BLaER1 (cell line): ENCODE results near the gene CREB3.

Source experiments
- H3K27ac ChIP-seq: shearing (Covaris generic); formaldehyde crosslinking; 2 replicates; pipeline ENCODE4 v1.8.1; 2022
- H3K27me3 ChIP-seq: shearing (Covaris generic); formaldehyde crosslinking; 2 replicates; pipeline ENCODE4 v1.8.1; 2022
- H3K36me3 ChIP-seq: shearing (Covaris generic); formaldehyde crosslinking; 2 replicates; pipeline ENCODE4 v1.8.1; 2022
- H3K4me1 ChIP-seq: shearing (Covaris generic); formaldehyde crosslinking; 2 replicates; pipeline ENCODE4 v1.8.1; 2022
- H3K4me2 ChIP-seq: shearing (Covaris generic); formaldehyde crosslinking; 2 replicates; pipeline ENCODE4 v1.8.1; 2022
- H3K4me3 ChIP-seq: shearing (Covaris generic); formaldehyde crosslinking; 2 replicates; pipeline ENCODE4 v1.8.1; 2022
- H3K9ac ChIP-seq: shearing (Covaris generic); formaldehyde crosslinking; 2 replicates; pipeline ENCODE4 v1.8.1; 2022
- H3K9me3 ChIP-seq: shearing (Covaris generic); formaldehyde crosslinking; 2 replicates; pipeline ENCODE4 v1.8.1; 2022
- H4K20me1 ChIP-seq: shearing (Covaris generic); formaldehyde crosslinking; 2 replicates; pipeline ENCODE4 v1.8.1; 2022
- Cebpa-rat ChIP-seq: shearing (Covaris generic); IDR thresholded peaks from 2 replicates; pipeline ENCODE4 v1.8.1; 2022

The CREB3 gene

DNA sequence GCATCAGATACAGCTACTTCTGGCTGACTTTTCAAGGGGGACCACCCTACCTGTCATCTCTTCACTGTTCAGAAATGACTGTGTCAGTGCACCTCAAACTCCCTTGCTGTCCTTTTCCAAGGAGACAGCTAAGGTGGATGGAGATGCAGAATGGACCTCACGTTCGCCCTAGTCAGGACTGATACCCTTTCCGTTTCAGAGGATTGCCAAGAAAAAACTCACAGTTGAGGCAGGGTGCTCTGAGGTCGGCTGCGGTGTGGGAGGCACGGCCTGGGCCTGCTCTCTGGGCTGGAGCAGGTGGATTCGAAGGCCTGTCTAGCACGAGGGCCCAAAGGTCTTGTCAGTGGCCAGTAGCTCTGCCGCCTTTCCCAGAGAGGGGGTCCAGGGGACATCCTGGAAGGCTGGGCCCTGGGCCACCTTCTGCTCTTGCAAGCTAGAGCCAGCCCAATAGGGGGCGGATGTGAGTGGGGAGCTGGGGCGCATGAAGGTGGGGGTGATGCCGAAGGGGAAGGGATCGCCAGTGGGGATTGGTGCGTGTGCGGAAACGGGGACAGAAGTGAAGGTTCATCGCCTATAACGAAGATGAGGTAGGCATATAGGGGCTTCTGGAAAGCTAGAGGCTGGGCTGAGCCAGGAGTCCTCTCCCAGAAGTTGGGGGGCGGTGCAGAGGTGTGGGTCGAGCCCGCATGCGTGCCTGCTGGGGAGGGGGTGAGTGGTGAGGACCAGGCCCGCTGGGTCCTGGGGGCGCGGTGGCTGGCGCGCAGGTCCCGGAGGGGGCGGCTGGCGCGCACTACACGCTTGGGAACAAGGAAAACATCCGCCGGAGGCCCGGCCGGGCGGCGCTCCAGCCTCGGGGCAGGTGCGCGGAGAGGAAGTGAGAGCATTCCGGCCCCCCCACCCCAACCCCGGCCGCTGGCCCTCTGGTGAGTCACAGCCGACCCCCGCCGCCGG is 24.1 kb downstream of the CREB3 start:
- TF ChIP-seq Cebpa-rat, result no peak
- peak overlapping the region; percentile 87 for H3K27ac ChIP-seq
- peaks cover 31% of the 10 kb centered on the region for H3K36me3 ChIP-seq
- H3K4me3 ChIP-seq, result peak overlapping the region; percentile 69
- H3K9me3 ChIP-seq, result no peaks in the 10 kb centered on the region
- H3K9ac ChIP-seq, result peak overlapping the region; percentile 78
- H4K20me1 ChIP-seq, result no peaks in the 10 kb centered on the region
- H3K4me2 ChIP-seq, result peak overlapping the region; percentile 92
- peaks cover 67% of the 10 kb centered on the region for H3K4me1 ChIP-seq
- no peaks in the 10 kb centered on the region for H3K27me3 ChIP-seq

DNA sequence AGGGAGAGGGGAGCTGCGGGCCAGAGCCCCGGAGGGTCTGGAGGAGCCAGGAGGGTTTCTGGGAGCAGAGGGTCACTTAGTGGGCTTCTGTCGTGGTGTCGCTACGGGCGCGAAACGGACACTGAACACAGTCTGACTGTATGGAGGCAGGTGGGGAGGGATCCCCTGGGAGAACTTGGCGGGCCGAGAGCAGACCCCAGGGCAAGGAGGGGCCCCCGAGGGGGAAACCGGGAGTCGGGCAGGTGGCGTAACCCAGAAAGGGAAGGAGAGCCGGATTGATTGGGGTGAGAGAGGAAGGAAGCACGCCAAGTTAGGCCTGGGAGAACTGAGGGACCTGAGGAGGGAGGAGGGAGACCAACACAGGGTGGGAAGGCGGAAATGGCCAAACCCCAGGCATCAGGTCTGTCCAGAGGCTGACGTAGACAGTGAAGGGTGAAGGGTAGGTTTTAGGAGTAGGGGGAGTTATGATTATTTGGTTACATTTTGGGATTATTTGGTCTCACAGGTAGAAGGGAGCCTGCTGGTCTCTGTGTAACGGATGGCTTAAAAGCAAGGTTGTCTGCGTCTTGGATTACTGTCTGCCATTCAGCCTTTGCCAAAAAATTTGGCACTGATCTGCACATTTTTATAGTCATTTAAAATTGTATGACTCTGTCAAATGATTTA is 24.9 kb downstream of the CREB3 start:
- no peak for TF ChIP-seq Cebpa-rat
- H3K36me3 ChIP-seq, result peaks cover 22% of the 10 kb centered on the region
- no peaks in the 10 kb centered on the region for H3K9me3 ChIP-seq
- H3K4me3 ChIP-seq, result peak overlapping the region; percentile 69
- H3K4me2 ChIP-seq, result peak overlapping the region; percentile 92
- H3K9ac ChIP-seq, result peak overlapping the region; percentile 78
- H3K27me3 ChIP-seq, result no peaks in the 10 kb centered on the region
- peaks cover 71% of the 10 kb centered on the region for H3K4me1 ChIP-seq
- H3K27ac ChIP-seq, result peak overlapping the region; percentile 87
- no peaks in the 10 kb centered on the region for H4K20me1 ChIP-seq

DNA sequence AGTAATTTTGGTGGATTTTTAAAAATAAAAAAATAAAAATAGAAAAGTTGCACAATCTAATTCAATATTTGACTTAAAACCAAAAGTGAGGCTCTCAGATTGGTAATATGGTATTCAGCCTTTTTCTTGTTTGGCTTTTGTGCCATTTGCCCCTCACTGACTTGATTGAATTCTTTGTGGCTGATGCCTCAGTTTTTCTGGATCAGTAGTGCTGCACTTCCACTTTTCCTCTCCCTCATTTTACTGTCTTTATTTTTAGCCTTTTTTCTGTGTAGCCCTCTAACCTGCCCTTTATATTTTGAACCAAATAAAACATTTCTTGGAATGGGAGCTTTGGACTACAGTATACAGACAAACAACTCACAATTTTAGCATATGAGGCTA is 25.4 kb downstream of the CREB3 start:
- H3K27ac ChIP-seq, result peak overlapping the region; percentile 87
- 0 out of 2 replicates have a peak overlapping the region, but pooled peaks have one; percentile 69 for H3K4me3 ChIP-seq
- H3K9me3 ChIP-seq, result no peaks in the 10 kb centered on the region
- no peak overlapping the region for H3K9ac ChIP-seq
- H3K4me2 ChIP-seq, result peak overlapping the region; percentile 92
- TF ChIP-seq Cebpa-rat, result no peak; the same call in 1 of the 2 replicates
- no peaks in the 10 kb centered on the region for H4K20me1 ChIP-seq
- H3K4me1 ChIP-seq, result peaks cover 71% of the 10 kb centered on the region
- peaks cover 17% of the 10 kb centered on the region for H3K36me3 ChIP-seq
- no peaks in the 10 kb centered on the region for H3K27me3 ChIP-seq

DNA sequence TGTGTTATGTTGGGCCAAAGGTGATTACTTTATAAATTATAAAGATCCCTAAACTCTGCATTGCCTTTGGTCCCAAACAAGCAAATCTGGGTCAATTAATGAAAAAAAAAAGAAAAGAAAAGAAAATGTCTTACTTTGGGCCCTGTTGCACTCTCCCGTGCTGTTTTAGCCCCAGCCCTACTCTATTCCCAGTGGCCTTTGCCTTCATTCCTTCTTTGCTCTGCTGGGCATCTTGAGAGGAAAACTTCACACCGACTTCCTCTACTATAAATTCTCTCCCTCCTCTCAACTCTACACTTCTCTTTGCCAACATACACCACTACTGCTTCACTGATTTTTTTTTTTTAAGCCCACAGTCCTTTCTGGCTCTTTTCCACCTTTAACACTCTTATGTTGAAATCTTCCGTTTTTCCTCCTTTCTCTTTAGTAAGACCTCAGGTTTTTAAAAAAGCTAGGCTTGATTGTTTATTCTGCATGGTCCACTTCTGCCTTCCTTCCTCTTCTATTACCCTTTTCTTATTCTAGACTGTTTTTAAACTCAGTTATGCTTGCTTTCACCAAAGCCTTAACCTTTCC is 26.1 kb downstream of the CREB3 start:
- TF ChIP-seq Cebpa-rat, result no peak
- Histone ChIP-seq H3K4me2 (peak overlapping the region; percentile 92), H3K4me1 (peaks cover 71% of the 10 kb centered on the region), H3K27ac (peak overlapping the region; percentile 87; the same call in 1 of the 2 replicates), H3K4me3 (no peak overlapping the region), H3K27me3 (no peaks in the 10 kb centered on the region), H3K9me3 (no peaks in the 10 kb centered on the region), H3K36me3 (peaks cover 10% of the 10 kb centered on the region; the same call in 1 of the 2 replicates), H4K20me1 (no peaks in the 10 kb centered on the region), H3K9ac (no peak overlapping the region)

DNA sequence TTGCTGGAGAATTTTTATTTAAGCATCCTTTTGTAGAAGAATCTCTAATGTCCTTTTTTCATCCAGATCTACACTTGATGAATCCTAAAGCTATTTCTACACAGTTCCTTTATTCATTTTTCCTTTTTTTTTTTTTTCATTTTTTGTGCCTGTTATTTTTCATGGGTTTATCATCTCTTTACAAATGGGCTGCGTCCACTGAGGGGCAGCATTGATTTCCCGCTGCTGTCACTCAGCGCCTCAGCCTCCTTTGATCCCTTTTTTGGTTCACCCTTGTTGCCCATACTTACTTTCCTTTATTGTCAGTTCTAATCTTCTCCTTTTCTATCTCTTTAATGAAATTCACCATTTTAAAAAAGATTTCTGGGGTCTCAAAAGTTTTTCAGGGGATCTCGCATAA is 27.3 kb downstream of the CREB3 start:
- H3K4me2 ChIP-seq, result peak overlapping the region; percentile 68; the same call in 1 of the 2 replicates
- no peak overlapping the region for H3K9ac ChIP-seq
- H3K4me3 ChIP-seq, result no peak overlapping the region
- no peaks in the 10 kb centered on the region for H3K9me3 ChIP-seq
- H3K36me3 ChIP-seq, result no peaks in the 10 kb centered on the region
- peaks cover 71% of the 10 kb centered on the region for H3K4me1 ChIP-seq
- H3K27ac ChIP-seq, result no peak overlapping the region
- no peaks in the 10 kb centered on the region for H4K20me1 ChIP-seq
- no peak for TF ChIP-seq Cebpa-rat
- no peaks in the 10 kb centered on the region for H3K27me3 ChIP-seq

DNA sequence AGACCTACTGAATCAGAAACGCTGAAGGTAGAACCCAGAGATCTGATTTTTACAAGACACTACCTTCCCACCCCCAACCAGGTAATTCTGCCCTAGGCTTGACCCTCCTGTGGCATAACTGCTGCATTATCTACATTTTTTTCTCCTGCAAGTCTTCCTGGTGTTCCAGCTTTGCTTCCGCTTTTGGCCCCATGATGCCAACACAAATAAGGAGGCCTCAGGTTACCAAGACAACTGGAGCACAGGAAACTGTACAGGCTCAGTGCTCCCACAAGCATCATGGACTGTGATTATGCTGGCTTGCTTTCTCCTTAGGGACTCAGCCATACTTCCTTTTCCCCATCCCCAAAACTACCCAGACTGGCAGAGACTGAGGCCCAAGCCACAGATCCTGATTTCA is 28.2 kb downstream of the CREB3 start:
- peaks cover 3% of the 10 kb centered on the region; the same call in 1 of the 2 replicates for H3K9me3 ChIP-seq
- peak overlapping the region; percentile 68 for H3K4me2 ChIP-seq
- no peak for TF ChIP-seq Cebpa-rat
- H4K20me1 ChIP-seq, result no peaks in the 10 kb centered on the region
- H3K36me3 ChIP-seq, result no peaks in the 10 kb centered on the region
- H3K27ac ChIP-seq, result no peak overlapping the region
- H3K4me1 ChIP-seq, result peaks cover 64% of the 10 kb centered on the region
- H3K4me3 ChIP-seq, result no peak overlapping the region
- no peak overlapping the region for H3K9ac ChIP-seq
- no peaks in the 10 kb centered on the region for H3K27me3 ChIP-seq

DNA sequence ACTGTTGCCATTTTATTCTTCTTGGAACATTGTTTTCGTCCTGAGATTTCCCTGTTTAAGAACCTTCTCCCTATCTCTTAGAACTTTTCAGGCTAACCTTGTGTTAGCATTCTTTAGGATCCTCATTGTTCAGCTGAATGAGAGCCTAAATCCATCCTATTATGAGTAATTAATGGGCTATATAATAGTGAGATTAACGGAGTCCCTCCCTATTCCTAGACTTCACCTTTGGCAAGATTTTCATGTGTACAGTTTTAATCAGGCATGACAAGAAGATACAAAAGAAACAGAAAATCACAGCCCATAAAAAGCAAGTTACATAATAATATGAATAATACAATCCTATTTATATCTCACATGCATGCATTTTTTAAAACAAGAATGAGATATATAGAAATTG is 30.7 kb downstream of the CREB3 start:
- Histone ChIP-seq H3K36me3 (no peaks in the 10 kb centered on the region), H3K4me2 (no peak overlapping the region), H3K9me3 (peaks cover 3% of the 10 kb centered on the region; the same call in 1 of the 2 replicates), H3K27ac (no peak overlapping the region), H4K20me1 (no peaks in the 10 kb centered on the region), H3K27me3 (no peaks in the 10 kb centered on the region), H3K4me1 (peaks cover 38% of the 10 kb centered on the region), H3K4me3 (no peak overlapping the region), H3K9ac (no peak overlapping the region)
- no peak for TF ChIP-seq Cebpa-rat

DNA sequence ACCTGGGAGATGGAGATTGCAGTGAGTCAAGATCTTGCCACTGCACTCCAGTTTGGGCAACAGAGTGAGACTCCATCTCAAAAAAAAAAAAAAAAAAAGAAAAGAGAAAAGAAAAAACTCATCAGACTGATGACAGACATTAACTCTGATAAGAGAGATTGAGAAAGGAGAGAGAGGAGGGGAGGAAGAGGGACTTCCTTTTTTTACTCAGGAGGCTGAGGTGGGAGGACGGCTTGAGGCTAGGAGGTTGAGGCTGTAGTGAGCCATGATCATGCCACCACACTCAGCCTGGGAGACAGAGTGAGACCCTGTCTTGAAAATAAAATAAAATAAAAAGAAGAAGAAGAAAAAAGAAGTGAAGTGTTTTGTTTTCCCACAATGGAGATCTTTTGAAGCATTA is 31.3 kb downstream of the CREB3 start:
- no peak for TF ChIP-seq Cebpa-rat
- Histone ChIP-seq H3K4me1 (peaks cover 32% of the 10 kb centered on the region), H4K20me1 (no peaks in the 10 kb centered on the region), H3K4me2 (no peak overlapping the region), H3K9ac (no peak overlapping the region), H3K4me3 (no peak overlapping the region), H3K27me3 (no peaks in the 10 kb centered on the region), H3K36me3 (no peaks in the 10 kb centered on the region), H3K9me3 (peaks cover 3% of the 10 kb centered on the region; the same call in 1 of the 2 replicates), H3K27ac (no peak overlapping the region)

DNA sequence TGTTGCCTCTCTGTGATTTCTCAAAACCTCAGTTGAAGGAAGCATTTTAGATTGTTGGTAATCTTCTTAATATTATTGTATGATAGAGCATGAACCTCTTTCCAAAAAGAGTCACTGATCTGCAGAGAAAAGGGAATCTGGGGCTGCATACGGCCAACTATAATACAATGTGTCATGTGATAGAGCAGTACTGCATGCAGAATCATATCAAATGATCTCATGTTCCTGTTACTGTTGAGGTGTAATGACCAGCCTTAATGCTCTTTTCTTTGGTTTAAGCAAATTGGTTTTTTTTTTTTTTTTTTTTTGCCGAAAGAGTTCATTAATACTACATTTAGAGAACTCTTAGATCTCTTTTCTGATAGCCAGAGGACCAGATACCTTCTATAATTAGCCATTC is 34.5 kb downstream of the CREB3 start:
- Histone ChIP-seq H3K4me3 (no peak overlapping the region), H3K36me3 (no peaks in the 10 kb centered on the region), H3K4me1 (0 out of 2 replicates have a peak, but pooled peaks cover under 1% of the 10 kb centered on the region), H3K27me3 (no peaks in the 10 kb centered on the region), H3K9me3 (peaks cover 3% of the 10 kb centered on the region; the same call in 1 of the 2 replicates), H3K9ac (no peak overlapping the region), H3K27ac (no peak overlapping the region), H4K20me1 (no peaks in the 10 kb centered on the region), H3K4me2 (no peak overlapping the region)
- no peak for TF ChIP-seq Cebpa-rat
